CD4-positive, alpha-beta T cell treated with Interleukin-4 for 1 hour (primary cell): Measurements from ENCODE around the gene ZNF654.
"Not testable (repeated sequence)": the region's sequence is repeated elsewhere in the genome, so short reads cannot be mapped to it uniquely, and the experiment has no call there.

Source experiments
- DNase-seq, 2 donors: peaks; one replicate each; pipeline ENCODE4 v3.0.0-alpha.2; 2020 to 2022

ZNF654 gene

GRCh38 chr3:88058581-88059379 is at the start of gene ZNF654, which contains the start of gene CGGBP1:
Gene ZNF654, plus strand, starts transcription at chr3:88059255. Its CDS starts 65 bp downstream, at chr3:88059320.
Gene CGGBP1, minus strand, starts transcription at chr3:88059005. Its CDS starts 3,029 bp downstream, at chr3:88055976.
- peak; percentile 99 to 100 for DNase-seq

GRCh38 chr3:88010810-88011209 is 48.2 kb upstream of the ZNF654 start:
- no peak for DNase-seq

DNA sequence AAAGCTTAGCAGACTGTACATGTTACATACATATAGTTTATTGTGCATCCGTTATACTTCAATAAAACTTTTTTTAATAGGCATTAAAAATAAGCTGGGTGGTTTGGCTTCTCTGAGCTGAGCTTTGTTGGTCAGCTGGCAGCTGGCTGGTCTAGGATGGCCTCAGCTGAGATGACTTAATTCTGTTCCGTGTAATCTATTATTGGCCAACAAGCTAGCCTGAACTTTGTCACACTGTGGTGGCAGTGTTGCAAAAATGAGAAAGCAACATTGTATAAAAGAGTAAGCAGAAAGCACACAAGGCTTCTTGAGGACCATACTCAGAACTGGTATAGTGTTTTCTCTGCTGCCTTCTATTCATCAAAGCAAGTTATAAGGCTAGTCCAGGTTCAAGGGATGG is 45.5 kb upstream of the ZNF654 start:
- DNase-seq, result no peak

DNA sequence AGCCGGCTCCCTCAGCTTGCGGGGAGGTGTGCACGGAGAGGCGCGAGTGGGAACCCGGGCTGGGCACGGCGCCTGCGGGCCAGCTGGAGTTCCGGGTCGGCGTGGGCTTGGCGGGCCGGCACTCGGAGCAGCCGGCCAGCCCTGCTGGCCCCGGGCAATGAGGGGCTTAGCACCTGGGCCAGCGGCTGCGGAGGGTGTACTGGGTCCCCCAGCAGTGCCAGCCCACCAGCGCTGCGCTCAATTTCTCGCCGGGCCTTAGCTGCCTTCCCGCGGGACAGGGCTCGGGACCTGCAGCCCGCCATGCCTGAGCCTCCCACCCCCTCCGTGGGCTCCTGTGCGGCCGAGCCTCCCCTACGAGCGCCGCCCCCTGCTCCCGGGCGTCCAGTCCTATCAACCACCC is 43.4 kb upstream of the ZNF654 start:
- DNase-seq, result not testable (repeated sequence)

DNA sequence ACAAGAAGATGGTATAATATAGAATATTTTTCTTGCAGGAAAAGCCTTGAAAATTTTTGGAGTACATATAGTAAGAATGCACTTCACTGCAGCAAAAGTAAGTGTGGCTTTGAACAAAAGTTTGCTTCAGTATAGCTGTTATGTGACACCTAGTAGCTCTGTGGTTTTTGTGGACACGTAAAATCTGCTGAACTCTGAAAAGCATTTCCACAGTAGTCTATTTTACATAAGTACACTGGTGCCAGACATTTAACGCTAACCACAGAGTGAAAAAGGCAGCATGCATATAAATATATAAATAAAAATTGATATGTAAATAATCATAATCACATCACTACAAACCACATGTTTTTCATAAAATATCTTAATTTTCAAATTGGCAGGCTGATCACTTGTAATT is 40.0 kb upstream of the ZNF654 start:
- DNase-seq, result peak in 1 of 2 donors; percentile 63

DNA sequence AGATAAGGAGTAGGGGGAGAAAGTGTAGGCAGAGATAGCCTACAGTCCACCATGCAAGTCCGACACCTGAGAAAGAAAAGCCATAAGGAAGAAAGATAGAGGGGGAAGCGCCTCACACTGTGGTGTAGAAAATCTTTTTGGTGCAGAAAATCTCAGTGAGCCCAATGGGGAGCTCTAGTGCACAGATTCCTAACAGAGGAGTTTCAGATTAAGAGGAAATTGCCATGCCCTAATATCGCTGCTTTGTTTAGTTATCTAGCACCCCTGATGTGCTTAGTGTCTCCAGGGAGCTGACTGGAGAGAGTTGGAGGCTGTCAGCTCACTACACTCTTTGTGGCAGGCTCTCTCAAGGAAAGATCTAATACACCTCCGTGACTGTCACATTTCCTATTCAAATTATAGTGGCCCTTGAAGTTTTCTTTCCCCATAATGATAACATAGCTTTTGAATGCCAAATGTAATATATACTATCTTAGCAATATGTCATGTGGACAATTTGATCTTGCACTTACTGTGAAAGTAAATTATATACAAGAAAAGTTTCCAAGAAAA is 34.0 kb upstream of the ZNF654 start:
- DNase-seq, result no peak

DNA sequence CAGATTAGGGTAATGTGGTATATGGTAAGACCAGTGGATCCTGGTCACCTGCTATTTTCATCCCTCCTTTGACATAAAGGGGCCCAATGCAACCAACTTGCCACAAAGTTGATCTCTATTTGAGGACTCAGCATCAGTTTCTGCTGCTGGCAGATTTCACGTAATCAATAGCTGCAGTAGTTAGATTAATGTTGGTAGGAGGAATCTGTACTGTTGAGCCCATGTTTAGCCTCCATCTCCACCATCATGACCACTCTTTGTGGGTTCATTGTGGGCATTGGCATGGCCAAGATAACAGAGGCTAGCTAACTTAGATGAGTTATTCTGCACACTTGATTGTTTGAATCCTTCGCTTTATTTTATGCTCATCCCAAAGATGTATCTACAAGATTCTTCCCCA is 30.2 kb upstream of the ZNF654 start:
- no peak for DNase-seq

DNA sequence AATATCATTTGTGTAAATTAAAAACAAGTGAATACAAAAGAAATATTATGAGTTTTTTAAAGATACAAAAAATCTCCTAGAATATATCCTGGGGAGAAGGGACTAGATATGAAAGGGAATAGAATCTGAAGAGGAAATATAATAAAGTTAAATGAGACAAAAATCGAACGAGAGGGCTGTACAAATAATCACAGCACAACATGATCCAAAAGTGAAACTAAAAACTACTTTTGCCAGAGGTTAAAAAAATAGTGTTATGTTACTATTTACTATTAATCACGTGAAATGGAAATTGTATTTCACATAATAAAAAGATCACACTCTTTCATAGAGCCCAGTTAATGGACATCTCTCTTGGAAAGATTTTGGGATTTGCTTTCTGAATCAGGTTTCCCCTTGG is 28.8 kb upstream of the ZNF654 start:
- peak in 1 of 2 donors; percentile 31 for DNase-seq

DNA sequence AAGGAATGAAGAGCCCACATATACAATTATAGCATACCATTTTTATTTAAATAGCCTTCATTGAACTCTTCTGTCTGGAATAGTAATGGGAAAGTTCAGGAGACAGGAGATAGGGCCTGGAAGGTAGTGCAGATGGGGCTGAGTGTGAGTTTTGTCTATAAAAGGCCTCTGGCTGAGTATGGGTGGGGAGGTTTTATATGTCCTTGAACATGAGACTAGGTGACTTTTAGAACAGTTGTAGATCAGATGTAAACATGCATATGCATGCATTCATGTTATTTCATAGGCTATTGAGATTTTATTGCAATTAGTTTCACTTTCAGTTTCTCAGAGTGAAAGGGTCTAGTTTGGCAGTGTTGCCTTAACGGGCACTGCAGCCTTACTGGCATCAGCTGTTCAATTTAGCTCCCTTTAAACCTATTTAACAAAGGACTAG is 27.4 kb upstream of the ZNF654 start:
- peak; percentile 24 to 73 for DNase-seq

GRCh38 chr3:88032245-88032644 is 26.8 kb upstream of the ZNF654 start:
- no peak for DNase-seq

GRCh38 chr3:88033079-88033478 is 26.0 kb upstream of the ZNF654 start:
- no peak for DNase-seq

GRCh38 chr3:88033808-88034207 is 25.2 kb upstream of the ZNF654 start:
- no peak for DNase-seq

DNA sequence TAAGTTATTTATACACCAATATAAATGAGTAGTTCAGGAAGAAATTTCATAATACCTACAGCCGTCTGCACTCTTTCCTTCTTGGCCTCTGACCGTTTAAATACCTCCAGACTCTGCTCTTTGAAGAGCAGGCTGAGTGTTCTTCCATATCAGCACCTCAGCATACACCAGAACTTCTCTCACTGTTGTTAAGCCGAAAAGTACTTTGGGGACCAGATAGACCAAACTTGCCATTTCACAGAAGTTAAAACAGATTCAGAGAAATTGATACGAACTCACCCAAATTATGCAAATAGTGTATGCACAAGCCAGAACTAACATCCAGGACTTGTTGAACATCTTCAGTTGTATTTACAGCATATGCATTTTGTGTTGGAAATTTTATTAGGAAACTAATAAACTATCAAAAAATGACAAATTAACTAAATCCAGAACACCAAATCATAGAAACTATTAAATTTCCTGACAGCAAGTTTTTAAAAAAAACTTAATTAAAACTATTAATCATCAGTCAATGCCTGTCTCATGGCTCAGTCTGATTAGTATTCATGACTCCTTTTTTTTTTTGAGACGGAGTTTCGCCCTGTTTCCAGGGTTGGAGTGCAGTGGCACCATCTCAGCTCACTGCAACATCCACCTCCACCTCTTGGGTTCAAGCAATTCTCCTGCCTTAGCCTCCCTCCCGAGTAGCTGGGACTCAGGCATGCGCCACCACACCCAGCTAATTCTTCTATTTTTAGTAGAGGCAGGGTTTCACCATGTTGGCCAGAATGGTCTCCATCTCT is 24.4 kb upstream of the ZNF654 start:
- DNase-seq, result no peak

DNA sequence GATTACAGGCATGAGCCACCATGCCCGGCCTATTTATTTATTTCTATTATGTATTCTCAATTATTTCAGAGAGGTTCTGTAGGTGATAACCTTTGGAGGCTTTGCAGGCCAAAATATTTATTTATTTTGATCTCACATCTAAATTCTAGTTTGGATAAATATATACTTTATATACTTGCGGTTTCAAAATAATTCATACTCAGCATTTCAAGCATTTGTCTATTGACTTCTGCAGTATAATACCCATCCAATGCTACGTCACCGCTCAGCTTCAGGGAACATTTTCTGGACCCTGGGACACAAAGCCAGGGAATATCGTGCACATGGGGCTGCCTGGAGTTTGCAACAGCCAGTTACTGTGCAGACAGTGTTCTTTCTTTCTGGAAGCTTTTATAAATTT is 22.8 kb upstream of the ZNF654 start:
- no peak for DNase-seq

DNA sequence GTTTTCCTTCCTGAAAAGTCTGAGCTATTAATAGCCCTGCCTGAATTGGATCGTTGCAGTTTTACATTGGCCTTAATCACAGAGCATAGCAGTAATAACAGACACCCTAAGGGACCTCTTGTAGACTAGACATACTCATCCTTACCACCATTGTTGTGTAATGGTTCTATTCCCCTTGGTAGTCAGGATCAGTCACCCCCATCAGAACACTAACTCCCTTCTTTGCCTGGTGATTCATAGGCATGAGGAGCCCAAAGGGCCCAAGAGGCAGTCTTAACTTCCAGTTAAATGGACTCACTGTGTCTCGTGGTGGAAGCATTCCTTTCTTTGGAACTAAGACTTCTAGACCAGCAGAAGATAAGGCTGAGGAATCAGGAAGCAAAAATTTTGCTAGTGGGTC is 20.5 kb upstream of the ZNF654 start:
- no peak for DNase-seq

- DNase-seq, result no peak
Measured at GRCh38 chr3:88040529-88040928, 18.5 kb upstream of the ZNF654 start.

DNA sequence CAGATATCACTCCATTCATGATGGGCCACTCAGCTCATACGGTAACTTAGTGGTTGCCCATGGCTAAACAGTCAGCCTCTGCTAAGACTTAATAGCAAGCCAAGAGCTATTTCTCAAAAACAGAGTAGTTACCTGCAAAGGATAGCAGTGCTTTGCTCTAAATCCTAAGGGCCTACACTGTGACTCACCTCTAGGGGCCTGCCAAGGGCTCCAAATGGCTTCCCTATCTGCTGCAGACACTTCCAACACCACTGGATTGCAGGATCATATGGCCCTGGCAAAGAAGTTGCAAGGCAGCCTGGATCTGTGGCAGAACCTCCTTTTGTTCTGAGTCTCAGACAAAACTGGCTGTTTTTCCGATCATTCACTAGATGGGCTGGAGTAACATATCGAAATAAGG is 18.1 kb upstream of the ZNF654 start:
- no peak for DNase-seq

DNA sequence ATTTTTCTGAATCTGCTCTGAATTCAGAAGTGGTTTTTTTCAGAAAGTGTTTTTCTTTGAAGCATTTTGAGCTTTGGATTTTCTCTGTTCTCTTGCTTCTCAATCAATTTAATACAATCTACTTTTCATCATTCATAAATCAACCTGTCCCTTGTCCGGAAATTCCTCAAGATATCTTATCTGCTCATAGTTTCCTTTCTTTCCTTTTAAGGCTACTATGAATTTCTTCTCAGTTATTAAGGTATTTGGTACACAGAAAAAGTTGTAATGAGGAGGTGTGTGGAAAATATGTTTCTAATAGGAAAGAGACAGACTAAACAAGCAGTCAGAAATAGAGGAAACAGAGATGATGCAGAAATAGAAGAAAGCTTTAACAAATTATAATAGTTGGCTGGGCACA is 14.6 kb upstream of the ZNF654 start:
- DNase-seq, result no peak

DNA sequence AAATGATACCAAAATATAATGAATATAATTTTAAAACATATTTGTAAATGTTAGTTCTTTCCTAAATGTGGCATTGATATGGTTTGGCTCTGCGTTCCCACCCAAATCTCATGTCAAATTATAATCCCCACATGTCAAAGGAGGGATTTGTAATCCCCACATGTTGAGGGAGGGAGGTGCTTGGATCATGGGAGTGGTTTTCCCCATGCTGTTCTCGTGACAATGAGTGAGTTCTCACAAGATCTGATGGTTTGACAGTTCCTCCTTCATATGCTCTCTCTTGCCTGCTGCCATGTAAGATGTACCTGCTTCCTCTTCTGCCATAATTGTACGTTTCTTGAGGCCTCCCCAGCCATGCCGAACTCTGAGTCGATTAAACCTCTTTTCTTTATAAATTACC is 12.3 kb upstream of the ZNF654 start:
- DNase-seq, result no peak

GRCh38 chr3:88057630-88058305 is 1.3 kb upstream of the ZNF654 start:
- peak in 1 of 2 donors; percentile 29 for DNase-seq

DNA sequence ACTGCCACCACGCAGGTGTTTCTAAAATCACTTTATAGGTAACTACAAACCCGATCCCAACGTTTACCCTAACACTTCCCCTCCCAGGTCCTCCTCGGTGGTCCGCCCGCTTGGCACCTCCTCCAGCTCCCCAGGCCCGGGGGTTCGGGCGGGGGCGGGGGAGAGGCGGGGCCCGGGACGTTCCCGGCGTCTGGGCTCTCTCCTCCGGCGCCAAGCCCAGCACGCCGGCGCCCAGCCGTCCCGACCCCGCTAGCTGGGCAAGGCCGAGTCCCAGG is 812 bp upstream of the ZNF654 start:
- no peak for DNase-seq

DNA sequence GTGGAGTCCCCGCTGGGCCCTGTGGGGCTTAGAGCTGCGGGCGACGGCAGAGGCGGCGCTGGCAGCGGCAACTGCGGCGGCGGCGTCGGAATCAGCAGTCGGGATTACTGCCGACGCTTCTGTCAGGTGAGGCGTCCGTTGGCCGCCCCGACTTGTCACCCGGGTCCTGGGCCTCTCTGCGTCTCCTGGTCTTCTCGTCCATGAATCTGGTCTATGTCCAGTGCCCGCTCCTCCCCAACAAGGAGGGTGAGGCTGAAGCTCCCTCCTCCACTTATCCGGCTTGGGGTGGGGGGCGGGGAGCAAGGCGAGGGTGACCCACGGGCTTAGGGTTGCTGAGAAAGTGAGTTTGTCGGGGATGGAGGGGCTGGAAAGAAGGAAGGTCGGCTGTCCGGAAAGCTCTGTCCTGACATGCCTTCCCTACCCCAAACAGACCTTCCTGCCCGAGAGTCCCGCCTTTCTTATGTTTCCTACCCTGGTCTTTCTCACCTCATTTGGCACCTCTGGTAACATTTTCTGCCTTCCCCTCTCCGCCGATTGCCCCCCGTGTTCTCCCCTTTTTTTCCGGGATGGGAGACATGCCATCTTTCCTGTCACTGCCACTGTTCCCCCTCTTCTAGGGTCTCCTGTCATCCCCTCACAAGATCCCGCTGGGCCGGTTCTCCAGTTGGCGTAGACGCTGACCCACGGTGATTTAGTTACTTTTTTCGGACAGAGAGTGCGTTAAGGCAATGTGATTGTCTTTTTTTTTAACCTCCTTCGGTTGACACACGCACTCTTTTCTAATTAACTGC is 520 bp downstream of the ZNF654 start:
- no peak for DNase-seq

- no peak for DNase-seq
Measured at GRCh38 chr3:88061746-88062145, 2.7 kb downstream of the ZNF654 start.
